COLO668 (cell line): ENCODE results near the gene GAS6.

Experiments used
- DNase-seq: peaks from one replicate; lab custom pipeline; 2025; ENCODE audit not compliant: unreplicated experiment; lab: John Stamatoyannopoulos, UW

The GAS6 gene

GRCh38 chr13:113825841-113826240 is 38.0 kb downstream of the GAS6 start:
- DNase-seq = no peak

- DNase-seq = no peak
Observed at GRCh38 chr13:113823771-113824170, 40.1 kb downstream of the GAS6 start.

DNA sequence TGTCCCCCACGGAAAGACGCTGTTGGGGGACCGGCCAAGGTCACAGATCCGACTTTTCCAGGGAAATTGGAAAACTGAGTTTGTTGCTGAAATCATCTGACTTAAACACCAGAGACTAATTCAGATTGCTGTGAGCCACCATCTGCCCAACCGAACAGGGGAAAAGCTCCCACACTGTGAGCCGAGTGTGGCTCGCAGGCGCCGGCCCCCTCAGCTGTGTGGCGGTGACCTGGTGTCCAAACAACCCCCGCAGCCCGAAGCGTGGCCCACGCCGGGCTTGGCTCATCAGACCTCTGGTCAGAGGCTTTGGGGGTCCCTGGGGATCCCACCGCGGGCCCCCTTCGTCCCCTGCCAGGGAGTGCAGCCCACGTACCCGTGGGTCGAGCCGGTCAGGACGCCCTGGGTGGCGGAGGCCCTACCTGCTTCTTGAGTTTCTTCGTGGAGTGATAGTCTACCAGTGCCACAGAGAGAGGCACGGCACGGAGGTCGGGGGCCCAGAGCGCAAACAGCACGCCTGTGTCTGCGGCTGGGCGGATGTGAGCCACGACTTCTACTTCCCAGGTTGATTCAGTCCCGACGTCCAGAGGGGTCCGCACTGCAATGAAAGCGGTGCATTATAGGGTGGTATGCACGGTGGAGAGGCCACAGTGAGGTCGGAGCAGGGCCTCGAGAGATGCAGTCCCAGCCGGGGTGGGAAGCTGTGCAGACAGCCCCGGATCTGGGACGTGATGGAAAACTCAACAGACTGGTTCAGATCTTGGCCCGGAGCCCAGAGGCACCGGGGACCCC is 40.7 kb downstream of the GAS6 start:
- no peak for DNase-seq

DNA sequence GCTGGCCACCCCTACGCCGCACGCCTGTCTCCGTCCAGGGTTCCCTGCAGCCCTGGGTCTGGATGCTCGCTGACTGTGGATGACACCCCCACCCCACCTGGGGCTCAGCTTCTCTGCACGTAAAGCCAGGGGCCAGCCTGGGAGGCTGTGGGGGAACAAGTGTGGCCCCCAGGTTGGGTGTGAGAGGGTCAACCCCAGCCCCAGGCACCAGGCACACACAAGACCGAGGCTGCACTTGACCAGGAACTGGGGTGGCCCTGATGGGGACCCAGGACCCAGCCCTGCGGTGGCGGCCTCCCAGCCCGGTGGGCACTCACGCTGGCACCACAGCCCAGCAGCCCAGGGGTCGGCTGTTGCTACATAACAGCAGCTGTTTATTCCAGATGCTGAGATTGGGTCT is 41.6 kb downstream of the GAS6 start:
- no peak for DNase-seq

- DNase-seq = no peak
Observed at GRCh38 chr13:113821847-113822246, 42.0 kb downstream of the GAS6 start.

- no peak for DNase-seq
Observed at GRCh38 chr13:113820813-113821651, 42.8 kb downstream of the GAS6 start.

DNA sequence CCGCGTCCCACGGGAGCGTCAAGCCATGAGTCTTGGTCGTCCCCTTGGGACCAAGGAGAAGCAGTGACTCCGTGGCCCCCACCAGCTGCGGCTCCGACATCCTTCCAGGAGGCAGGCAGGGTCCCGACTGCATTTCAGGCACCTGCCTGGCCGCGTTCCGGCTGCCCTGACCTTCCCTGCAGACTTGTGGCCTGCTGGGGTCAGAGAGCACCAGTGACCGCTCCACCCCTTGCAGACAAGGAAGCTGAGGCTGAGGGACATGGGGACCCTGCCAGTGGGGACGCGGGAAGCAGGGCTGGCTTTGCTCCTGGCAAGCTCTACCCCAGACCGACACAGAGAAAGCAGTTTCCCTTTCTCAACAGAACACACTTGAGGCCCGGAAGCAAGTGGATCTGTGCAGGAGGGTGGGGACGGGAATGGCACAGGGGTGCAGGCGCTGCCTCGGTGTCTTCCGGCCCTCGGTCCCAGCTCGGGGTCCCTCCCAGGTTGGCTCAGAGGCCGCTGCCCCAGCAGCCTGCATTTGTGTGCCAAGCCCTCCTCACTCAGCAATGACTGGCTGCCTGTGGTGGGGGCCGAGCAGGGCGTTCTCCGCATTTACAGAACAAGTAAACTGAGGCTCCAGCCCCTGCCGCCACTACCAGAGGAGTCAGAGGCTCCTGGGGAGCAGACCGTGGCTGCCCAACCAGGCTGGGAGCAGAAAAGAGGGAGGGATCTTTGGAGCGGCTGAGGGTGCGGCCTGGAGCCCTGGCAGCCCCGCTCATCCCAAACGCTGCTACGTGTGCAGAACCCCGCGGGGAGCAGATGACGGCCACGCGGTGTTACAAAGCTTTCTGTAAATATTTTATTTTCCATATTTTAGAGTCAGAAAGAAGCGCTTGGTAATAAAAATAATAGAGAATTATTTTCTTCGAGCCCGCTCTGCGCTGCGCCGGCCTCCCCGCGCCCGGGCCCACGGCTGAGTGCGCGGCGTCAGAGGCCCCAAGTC is 43.9 kb downstream of the GAS6 start:
- no peak for DNase-seq

- no peak for DNase-seq
Observed at GRCh38 chr13:113819341-113819730, 44.5 kb downstream of the GAS6 start.

DNA sequence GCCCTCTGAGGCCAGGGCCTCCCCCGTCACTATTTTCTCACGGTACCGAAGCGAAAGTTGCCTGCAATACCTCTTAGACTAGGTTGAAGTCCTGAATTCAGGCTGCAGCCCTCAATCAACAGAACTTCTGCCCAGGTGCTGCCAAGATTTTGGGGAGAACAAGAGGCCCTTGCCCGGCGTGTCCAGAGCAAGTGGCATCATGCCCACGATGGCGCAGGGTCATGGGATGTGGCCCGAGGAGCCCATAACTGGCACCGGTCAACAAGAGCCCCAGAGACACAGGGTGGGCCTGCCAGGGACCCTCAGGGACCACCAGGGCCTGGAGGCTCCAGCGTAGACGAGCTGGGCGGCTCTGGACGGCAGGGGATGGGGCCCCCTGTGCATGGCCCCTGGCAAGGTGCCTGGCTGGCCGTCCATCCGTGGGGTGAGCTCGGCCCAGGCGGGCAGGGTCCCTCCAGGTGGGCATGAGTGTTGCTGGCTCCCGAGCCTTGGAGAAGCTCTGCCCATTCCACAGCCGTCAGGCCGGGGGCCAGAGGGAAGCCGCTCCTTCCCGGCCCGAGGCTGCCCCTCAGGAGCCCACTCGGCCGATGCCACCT is 45.1 kb downstream of the GAS6 start:
- DNase-seq = no peak

DNA sequence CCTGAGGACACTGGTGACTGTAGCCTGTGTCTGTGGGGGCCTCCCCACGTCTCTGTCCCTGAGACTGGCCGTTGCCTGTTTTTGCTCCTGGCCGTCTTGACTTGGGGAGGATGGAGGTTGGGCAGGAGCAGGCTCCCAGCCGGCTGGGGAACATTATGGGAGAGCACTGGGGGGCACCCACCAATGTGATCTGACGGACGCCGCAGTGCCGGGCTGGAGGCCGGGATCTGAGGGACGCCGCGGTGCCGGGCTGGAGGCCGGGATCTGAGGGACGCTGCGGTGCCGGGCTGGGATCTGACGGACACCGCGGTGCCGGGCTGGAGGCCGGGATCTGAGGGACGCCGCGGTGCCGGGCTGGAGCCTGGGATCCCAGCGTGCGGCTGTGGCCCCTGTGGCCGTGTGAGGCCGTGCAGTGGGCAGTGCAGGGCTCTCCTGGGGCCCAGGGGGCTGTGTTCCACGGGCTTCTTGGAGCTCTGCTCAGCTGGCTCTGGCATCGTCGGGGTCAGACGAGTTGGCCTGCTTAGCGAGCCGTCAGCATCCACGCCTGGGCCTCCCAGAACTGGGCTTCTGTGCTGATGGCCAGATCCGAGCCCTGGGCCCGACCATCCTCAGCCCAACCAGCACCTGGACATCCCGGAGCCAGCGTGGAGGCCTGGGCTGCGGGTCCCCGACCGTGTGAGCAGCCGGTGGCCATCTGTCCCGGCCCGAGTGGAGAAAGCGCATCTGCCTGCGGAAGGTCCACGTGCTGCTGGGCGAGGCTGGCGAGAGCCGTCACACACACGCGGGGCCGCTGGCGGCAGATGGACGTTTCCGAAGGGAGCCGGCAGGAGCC is 45.8 kb downstream of the GAS6 start:
- DNase-seq = no peak

DNA sequence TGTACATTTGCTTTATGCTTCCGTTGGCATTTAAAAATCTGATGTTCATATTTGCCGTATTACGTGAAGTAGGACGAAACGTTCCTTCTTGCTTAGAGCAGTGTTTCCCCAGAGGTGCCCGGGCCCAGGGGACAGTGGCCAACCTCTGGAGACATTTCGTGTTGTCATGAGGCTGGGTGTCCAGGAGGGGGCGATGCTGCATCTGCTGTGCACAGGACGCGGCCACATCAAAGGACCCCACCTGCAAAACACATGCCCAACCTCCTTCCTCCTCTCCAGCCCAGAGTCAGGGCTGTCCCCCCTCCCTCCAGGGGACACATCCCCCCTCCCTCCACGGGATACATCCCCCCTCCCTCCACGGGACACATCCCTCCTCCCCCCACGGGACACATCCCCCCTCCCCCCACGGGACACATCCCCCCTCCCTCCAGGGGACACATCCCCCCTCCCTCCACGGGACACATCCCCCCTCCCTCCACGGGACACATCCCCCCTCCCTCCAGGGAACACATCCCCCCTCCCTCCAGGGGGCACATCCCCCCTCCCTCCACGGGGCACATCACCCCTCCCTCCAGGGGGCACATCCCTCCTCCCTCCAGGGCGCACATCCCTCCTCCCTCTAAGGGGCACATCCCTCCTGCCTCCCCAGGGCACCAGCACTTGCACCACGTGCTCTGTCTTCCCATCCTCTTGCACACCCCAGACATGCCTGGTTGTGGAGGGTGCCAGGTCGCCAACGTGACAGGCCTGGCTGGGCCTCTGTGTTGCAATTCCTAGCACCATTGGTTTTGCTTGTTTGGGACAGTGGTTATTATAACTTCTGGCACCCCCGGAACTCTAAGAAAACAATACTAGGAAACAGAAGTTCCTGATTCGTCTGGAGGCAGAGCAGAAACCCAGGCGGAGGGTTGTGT is 46.7 kb downstream of the GAS6 start:
- peak; percentile 99 for DNase-seq

DNA sequence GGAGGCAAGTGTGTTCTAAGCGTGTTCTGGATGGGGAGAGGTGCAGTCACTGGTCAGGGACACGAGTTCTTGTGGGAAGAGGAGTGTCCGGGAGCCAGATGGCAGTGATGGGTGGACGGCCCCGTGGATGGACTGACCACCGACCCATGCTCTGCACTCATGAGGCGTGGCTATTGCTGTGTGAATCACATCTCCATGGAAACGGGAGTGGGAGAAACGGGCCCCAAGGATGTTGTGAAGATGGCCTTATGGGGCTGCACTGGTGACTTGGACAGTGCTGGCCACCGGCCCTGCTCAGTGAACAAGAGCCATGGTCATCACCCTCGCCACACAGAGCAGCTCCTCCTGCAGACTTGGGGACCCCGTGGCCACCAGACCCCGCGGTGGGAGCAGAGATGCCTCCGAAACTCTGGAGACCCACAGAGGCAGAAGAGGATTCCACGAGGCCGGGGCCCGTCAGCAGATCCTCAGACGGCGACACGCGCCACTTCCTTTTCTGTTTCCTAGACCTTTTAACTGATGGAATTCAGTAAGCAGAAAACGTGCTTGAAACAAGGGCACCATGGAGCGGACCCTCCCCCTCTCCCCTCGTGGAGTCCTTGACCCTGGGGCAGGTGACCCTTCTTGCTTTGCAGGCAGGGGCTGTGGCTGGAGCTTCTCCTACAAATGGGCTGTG is 47.5 kb downstream of the GAS6 start:
- no peak for DNase-seq

DNA sequence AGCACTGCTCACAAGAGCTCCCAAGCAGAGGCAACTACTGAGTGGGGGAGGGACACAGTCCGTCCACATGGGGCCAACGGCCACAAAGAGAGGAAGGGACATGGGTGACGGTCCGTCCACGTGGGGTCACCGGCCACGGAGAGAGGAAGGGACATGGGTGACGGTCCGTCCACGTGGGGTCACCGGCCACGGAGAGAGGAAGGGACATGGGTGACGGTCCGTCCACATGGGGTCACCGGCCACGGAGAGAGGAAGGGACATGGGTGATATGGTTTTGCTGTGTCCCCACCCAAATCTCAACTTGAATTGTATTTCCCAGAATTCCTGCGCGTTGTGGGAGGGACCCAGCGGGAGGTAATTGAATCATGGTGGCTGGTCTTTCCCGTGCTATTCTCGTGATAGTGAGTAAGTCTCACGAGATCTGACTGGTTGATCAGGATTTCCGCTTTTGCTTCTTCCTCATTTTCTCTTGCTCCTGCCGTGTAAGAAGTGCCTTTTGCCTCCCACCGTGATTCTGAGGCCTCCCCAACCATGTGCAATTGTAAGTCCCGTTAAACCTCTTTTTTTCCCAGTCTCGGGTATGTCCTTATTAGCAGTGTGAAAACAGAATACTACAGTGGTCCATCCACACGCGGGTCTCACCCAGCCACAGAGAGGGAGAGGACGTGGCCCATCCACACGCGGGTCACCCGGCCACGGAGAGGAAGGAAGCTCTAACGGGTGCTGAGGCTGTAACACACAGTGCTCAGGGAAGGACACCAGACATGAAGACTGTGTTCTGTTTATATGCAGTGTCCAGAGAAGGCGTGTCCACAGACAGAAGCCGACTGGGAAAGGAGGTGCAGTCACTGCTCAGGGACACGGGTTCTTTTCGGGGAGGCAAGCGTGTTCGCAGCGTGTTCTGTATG is 48.5 kb downstream of the GAS6 start:
- no peak for DNase-seq

- peak; percentile 93 for DNase-seq
Observed at GRCh38 chr13:113814435-113814821, 49.4 kb downstream of the GAS6 start.

- DNase-seq = no peak
Observed at GRCh38 chr13:113813749-113814434, 50.0 kb downstream of the GAS6 start.

DNA sequence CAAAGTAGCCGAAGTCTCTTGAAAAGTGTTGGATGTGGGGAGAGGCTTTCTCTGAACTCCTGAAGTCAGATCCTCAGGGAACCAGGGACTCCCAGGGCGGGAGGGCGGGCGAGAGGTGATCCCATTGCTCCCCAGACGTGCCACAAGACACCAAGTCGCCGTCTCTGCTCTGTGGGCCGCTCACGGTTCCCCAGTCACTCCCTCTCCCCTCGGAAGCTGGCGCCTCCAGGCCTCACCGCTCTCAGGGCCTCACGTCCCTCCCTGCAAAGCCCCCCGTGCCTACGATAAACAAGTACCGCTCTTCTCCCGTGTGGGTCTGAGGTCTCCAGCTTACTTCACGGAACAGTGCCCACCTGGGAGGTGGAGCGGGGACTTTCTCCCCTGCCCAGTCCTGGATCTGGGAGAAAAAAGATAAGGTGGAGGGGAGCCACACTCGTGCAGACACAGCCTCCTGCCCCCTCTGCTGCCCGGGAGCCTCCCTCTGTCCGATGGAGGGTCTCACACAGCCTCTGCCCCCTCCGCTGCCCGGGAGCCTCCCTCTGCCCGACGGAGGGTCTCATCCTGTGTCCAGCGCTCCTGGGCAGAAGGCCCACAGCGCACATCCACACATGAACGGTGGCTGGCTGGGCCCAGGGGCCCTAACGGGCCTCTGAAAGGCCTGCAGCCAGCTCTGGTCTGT is 50.7 kb downstream of the GAS6 start:
- no peak for DNase-seq
